GM12864 (cell line): ENCODE measurements around the gene GRIA4.
A peak's percentile ranks its signal among the peaks of the same experiment; 100 is the strongest.

Experiments used
- DNase-seq: peaks from one replicate; pipeline ENCODE4 v3.0.0-alpha.2; 2011; ENCODE audit warnings: low read depth
- H3K4me3 ChIP-seq: 2 replicates; pipeline ENCODE4 v1.5.1; 2011; ENCODE audit warnings: mild to moderate bottlenecking, low read depth, low read length, control low read depth
- TF ChIP-seq, protein P1 (sequence below): IDR thresholded peaks from 2 replicates; pipeline ENCODE4 v1.5.1; 2011; ENCODE audit warnings: low read depth, mild to moderate bottlenecking, moderate library complexity, low read length, control low read depth, inconsistent platforms; ENCODE audit errors: missing control alignments

The GRIA4 gene

DNA sequence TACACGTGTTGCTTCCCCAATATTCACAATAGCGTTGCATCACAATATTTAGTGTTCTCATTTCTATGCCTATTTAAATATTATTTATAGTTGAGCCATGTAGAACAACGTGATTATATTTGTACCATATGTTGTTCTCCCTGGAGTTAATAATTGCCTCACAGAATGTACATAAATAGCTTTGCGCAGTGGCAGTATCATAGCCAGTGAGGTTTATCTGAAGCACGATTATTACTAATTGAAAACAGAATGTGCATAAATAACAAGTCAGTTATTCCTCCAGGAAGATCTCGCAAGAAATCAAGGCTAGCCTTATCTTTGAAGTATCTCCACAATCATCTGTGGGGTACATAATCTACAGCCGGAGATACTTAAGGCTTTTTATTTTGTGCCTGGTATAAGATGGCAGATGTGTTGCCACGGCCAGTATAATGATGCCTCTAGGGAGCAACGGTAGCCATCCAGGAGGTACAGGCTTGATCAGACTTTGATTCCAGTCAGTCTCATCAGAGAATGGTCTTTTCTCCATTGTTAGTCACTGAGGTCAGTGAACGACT lies 214.7 kb downstream of the GRIA4 start:
- TF ChIP-seq, protein P1, sequence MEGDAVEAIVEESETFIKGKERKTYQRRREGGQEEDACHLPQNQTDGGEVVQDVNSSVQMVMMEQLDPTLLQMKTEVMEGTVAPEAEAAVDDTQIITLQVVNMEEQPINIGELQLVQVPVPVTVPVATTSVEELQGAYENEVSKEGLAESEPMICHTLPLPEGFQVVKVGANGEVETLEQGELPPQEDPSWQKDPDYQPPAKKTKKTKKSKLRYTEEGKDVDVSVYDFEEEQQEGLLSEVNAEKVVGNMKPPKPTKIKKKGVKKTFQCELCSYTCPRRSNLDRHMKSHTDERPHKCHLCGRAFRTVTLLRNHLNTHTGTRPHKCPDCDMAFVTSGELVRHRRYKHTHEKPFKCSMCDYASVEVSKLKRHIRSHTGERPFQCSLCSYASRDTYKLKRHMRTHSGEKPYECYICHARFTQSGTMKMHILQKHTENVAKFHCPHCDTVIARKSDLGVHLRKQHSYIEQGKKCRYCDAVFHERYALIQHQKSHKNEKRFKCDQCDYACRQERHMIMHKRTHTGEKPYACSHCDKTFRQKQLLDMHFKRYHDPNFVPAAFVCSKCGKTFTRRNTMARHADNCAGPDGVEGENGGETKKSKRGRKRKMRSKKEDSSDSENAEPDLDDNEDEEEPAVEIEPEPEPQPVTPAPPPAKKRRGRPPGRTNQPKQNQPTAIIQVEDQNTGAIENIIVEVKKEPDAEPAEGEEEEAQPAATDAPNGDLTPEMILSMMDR: no peak
- DNase-seq: no peak
- H3K4me3 ChIP-seq: no peak overlapping the region

DNA sequence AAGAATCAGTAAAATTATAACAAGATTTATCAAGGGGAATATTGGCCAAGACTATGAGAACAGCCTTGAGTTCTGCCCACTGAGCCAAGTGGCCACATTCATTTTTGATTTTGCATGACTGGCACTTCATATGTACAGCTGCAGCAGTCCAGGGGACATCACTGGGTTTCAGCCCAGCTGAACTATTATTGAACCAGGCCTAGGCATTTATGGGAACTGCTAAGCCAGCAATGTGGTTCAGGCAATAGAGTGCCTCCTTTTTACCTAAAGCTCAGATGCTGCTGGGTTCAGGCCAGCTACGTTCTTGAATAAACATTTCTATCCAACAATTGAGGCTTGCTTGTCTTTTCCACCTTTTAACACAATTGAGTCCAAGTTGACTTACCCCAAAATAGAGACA lies 215.3 kb downstream of the GRIA4 start:
- no peak for DNase-seq
- TF ChIP-seq, protein P1: no peak
- no peak overlapping the region for H3K4me3 ChIP-seq

DNA sequence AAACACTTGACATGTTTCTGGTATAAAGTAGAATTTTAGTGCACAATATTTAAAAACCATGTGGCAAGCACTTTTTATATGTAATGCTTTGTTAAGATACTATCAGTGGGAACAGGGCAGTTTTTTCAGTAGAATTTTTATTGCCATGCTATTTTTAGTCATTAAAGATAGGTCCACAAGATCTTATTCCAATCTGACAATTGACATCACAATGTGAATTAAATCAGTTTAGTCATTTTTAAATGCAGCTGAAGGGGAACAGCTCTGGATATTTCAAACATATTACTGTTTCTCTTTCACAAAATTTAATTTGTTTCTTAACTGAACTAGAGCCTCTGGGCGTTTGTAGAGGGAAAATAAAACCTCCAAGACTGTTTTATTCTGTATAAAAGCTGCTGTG lies 218.0 kb downstream of the GRIA4 start:
- no peak overlapping the region for H3K4me3 ChIP-seq
- no peak for DNase-seq
- TF ChIP-seq, protein P1: no peak

DNA sequence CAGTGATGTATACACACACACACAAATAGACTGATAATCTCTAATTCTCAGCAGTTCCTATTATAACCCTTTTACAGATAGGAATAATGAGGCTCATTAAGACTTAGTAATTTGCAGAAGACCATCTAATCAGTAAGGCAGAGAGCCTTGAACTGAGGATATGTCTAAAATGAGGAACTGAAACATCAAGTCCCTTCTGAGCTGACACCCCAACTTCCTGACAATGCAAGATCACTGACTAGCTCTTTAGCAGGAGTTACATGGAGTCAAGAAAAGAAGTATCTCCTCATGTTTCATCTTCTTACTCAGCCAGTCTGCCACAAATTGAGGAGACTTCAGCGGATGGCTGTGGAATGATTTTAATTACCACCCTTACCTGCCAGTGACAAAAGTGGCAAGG lies 219.2 kb downstream of the GRIA4 start:
- TF ChIP-seq, protein P1: no peak
- DNase-seq: peak; percentile 25
- H3K4me3 ChIP-seq: no peak overlapping the region

DNA sequence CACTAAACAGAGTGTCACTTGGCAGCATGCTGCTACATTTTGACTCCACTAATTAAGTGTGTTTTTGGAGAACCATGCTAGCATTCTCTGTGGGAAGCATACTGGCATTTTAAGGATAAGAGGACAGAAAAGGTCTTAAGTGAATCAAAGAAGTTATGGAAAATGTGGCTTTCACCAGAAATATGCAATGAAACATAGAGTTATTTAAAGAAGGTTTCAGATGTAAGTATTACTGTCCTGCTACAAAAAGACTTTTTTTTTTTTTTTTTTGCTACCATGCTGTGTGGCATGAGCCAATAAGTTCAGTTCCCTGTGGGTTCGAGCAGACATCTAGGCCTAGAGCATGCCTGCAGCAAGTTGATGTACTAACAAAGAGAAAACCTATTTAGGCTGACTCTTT lies 224.6 kb downstream of the GRIA4 start:
- TF ChIP-seq, protein P1: no peak
- no peak for DNase-seq
- H3K4me3 ChIP-seq: no peak overlapping the region

DNA sequence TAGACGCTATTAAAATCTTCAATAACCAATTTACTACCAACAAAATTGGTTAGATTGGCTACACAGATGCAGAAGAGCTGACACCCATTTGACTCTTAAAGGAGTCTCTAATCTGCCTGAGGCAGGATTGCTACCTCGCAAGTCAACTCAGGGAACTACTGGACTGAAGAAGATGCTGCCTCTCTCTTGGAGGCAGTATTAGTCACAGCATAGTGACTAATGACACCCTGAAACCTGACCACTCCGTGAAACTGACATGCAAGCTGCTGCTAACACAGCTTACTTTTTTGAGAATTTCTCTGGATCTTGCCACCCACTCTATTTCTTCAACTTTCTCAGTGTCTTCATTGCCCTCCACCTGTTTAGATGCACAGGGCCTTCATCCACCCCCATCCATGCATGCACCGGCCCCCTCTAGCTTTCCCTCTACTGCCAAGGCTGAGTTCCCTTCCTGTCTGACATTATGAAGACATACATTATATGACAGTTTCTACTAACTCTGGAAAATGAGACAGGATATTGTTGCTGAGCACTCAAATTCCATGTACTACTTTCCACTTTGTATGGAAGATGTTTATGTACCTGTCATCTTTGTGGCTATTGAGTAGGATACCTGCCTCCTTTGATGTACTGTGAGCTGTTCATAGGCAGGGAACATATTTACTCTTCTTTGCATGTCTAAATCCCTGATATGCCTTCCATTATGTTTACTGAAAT lies 229.0 kb downstream of the GRIA4 start:
- H3K4me3 ChIP-seq: no peak overlapping the region
- no peak for DNase-seq
- TF ChIP-seq, protein P1: no peak

DNA sequence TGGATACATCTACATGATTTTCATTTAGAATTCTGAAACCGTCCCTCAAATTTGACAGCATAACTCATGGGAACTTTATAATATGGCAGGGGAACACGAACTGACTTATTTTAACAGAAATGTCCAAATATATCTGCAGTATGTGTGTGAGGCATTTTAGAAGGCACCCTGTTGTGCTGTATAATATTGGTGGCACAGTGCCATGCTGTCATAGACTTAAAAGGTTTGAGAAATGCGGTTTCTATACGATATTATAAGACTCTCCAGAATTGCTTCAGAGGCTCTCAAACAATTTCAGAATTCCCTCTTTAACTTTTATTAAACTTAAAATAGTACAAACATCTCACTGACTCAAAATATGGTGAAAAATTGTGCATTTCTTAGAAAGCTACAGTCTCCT lies 230.5 kb downstream of the GRIA4 start:
- TF ChIP-seq, protein P1: no peak
- no peak for DNase-seq
- no peak overlapping the region for H3K4me3 ChIP-seq
